Measurements from ENCODE around the gene CCDC71.

CCDC71 gene

GRCh38 chr3:49153349-49153912 lies 12.7 kb downstream of the CCDC71 start:
- Histone ChIP-seq H3K9ac (no peak overlapping the region), H3K4me2 (ENCODE audit: low read length) (no peak overlapping the region), H3K4me3 (ENCODE audit: low read depth, low read length) (no peak overlapping the region), H2AFZ (no peak overlapping the region), H3K79me2 (no peaks in the 10 kb centered on the region), H3K9me3 (ENCODE audit: control insufficient read depth, low read length) (no peaks in the 10 kb centered on the region), H3K36me3 (ENCODE audit: control insufficient read depth, insufficient read depth, low read length) (no peaks in the 10 kb centered on the region), H3K27ac (no peak overlapping the region), H3K27me3 (ENCODE audit: control insufficient read depth, insufficient read depth, low read length) (no peaks in the 10 kb centered on the region), H3K4me1 (peaks cover 8% of the 10 kb centered on the region)
- TF ChIP-seq CTCF (IDR thresholded peaks at IDR 0.05), result no peak

- Histone ChIP-seq H3K27me3 (ENCODE audit: control insufficient read depth, insufficient read depth, low read length) (no peaks in the 10 kb centered on the region), H3K9me3 (ENCODE audit: control insufficient read depth, low read length) (no peaks in the 10 kb centered on the region), H3K4me1 (no peaks in the 10 kb centered on the region), H3K9ac (no peak overlapping the region), H3K4me2 (ENCODE audit: low read length) (no peak overlapping the region), H2AFZ (no peak overlapping the region), H3K4me3 (ENCODE audit: low read depth, low read length) (no peak overlapping the region), H3K27ac (no peak overlapping the region), H3K79me2 (no peaks in the 10 kb centered on the region), H3K36me3 (ENCODE audit: control insufficient read depth, insufficient read depth, low read length) (no peaks in the 10 kb centered on the region)
- no peak for TF ChIP-seq CTCF (IDR thresholded peaks at IDR 0.05)
Measured at GRCh38 chr3:49151610-49152009, 14.5 kb downstream of the CCDC71 start.

GRCh38 chr3:49148159-49148558 lies 18.0 kb downstream of the CCDC71 start:
- H3K9ac ChIP-seq, result no peak overlapping the region
- H3K27ac ChIP-seq, result no peak overlapping the region
- H3K4me2 ChIP-seq (ENCODE audit: low read length), result no peak overlapping the region
- no peaks in the 10 kb centered on the region for H3K9me3 ChIP-seq (ENCODE audit: control insufficient read depth, low read length)
- no peaks in the 10 kb centered on the region for H3K4me1 ChIP-seq
- no peaks in the 10 kb centered on the region for H3K79me2 ChIP-seq
- no peak overlapping the region for H3K4me3 ChIP-seq (ENCODE audit: low read depth, low read length)
- TF ChIP-seq CTCF (IDR thresholded peaks at IDR 0.05), result no peak
- H2AFZ ChIP-seq, result no peak overlapping the region
- no peaks in the 10 kb centered on the region for H3K27me3 ChIP-seq (ENCODE audit: control insufficient read depth, insufficient read depth, low read length)
- no peaks in the 10 kb centered on the region for H3K36me3 ChIP-seq (ENCODE audit: control insufficient read depth, insufficient read depth, low read length)

- H3K27ac ChIP-seq, result no peak overlapping the region
- H2AFZ ChIP-seq, result no peak overlapping the region
- H3K4me1 ChIP-seq, result peaks cover 2% of the 10 kb centered on the region
- no peaks in the 10 kb centered on the region for H3K79me2 ChIP-seq
- H3K36me3 ChIP-seq (ENCODE audit: control insufficient read depth, insufficient read depth, low read length), result no peaks in the 10 kb centered on the region
- H3K9ac ChIP-seq, result no peak overlapping the region
- H3K9me3 ChIP-seq (ENCODE audit: control insufficient read depth, low read length), result peaks cover 3% of the 10 kb centered on the region
- no peak overlapping the region for H3K4me3 ChIP-seq (ENCODE audit: low read depth, low read length)
- no peak overlapping the region for H3K4me2 ChIP-seq (ENCODE audit: low read length)
- H3K27me3 ChIP-seq (ENCODE audit: control insufficient read depth, insufficient read depth, low read length), result no peaks in the 10 kb centered on the region
- TF ChIP-seq CTCF (IDR thresholded peaks at IDR 0.05), result no peak
Measured at GRCh38 chr3:49140080-49140479, 26.1 kb downstream of the CCDC71 start.

GRCh38 chr3:49135499-49135898 lies 30.6 kb downstream of the CCDC71 start:
- no peak overlapping the region for H3K9ac ChIP-seq
- no peak overlapping the region for H3K4me2 ChIP-seq (ENCODE audit: low read length)
- peaks cover 21% of the 10 kb centered on the region for H3K79me2 ChIP-seq
- no peaks in the 10 kb centered on the region for H3K9me3 ChIP-seq (ENCODE audit: control insufficient read depth, low read length)
- no peaks in the 10 kb centered on the region for H3K36me3 ChIP-seq (ENCODE audit: control insufficient read depth, insufficient read depth, low read length)
- peak overlapping the region; percentile 78 for H2AFZ ChIP-seq
- H3K27ac ChIP-seq, result peak overlapping the region; percentile 90
- no peak for TF ChIP-seq CTCF (IDR thresholded peaks at IDR 0.05)
- no peak overlapping the region for H3K4me3 ChIP-seq (ENCODE audit: low read depth, low read length)
- peaks cover 15% of the 10 kb centered on the region for H3K4me1 ChIP-seq
- H3K27me3 ChIP-seq (ENCODE audit: control insufficient read depth, insufficient read depth, low read length), result no peaks in the 10 kb centered on the region

Data from parathyroid adenoma (tissue), 2 donors.